Naive thymus-derived CD8-positive, alpha-beta T cell (primary cell): ENCODE data around the gene RDX. TPM values are rescaled to one million over a fixed set of nuclear protein-coding genes. Genes with fewer than 3 reads are reported as not detected.

Source experiments
- ATAC-seq, 2 donors: fragments of 150-1000 bp; cut with Tn5 transposase in 1 of 2; sonication (Bioruptor Pico), chemical (Tn5 transposase) in 1 of 2; 1 replicate in 1 of 2; 2 replicates in 1 of 2; pipeline ENCODE4 v1.10.0; 2021; ENCODE audit warnings: mild to moderate bottlenecking in 2 of 2, moderate library complexity in 2 of 2
- POLR2A ChIA-PET: fragments of 350-600 bp; sonication (Branson Sonifier 250); formaldehyde crosslinking; loops from one replicate; lab custom pipeline; 2021; ENCODE audit warnings: antibody characterized with exemption; lab: Charles Lee
- DNase-seq, 10 donors: peaks; one replicate each; pipeline versions ENCODE4 v3.0.0 to v3.0.0-alpha.2; 2020 to 2022
- H3K27ac Mint-ChIP-seq, 10 donors: one replicate each; pipeline ENCODE4 v1.8.0; 2020 to 2022; ENCODE audit warnings: mild to moderate bottlenecking in 10 of 10, mixed read lengths in 10 of 10, moderate library complexity in 4 of 10, inconsistent platforms in 1 of 10
- H3K27me3 Mint-ChIP-seq, 5 donors: one replicate each; pipeline ENCODE4 v1.8.0; 2021 to 2022; ENCODE audit warnings: mixed read lengths in 5 of 5
- H3K36me3 Mint-ChIP-seq, 3 donors: one replicate each; pipeline ENCODE4 v1.8.0; 2020 to 2022; ENCODE audit warnings: mixed read lengths in 3 of 3, mild to moderate bottlenecking in 2 of 3, inconsistent platforms in 1 of 3
- H3K4me1 Mint-ChIP-seq, 4 donors: one replicate each; pipeline ENCODE4 v1.8.0; 2021 to 2022; ENCODE audit warnings: mixed read lengths in 4 of 4
- H3K4me3 Mint-ChIP-seq, 10 donors: one replicate each; pipeline ENCODE4 v1.8.0; 2020 to 2022; ENCODE audit warnings: mild to moderate bottlenecking in 10 of 10, mixed read lengths in 10 of 10, moderate library complexity in 6 of 10, inconsistent platforms in 1 of 10
- H3K9me3 Mint-ChIP-seq, 9 donors: one replicate each; pipeline ENCODE4 v1.8.0; 2020 to 2022; ENCODE audit warnings: mixed read lengths in 9 of 9, mild to moderate bottlenecking in 3 of 9, inconsistent platforms in 1 of 9, moderate library complexity in 1 of 9
- polyA plus RNA-seq, 3 donors: library from polyadenylated mRNA; unstranded; fragments of 300-500 nt; fragmentation: Illumina TruSeq; gene quantifications; one replicate each; pipeline ENCODE4 v1.2.3, GENCODE V29; 2021
- total RNA-seq, 8 experiments: library from RNA in 2 of 8; stranded (reverse) in 2 of 8; gene quantifications; one replicate each; pipeline ENCODE4 v1.2.3 and lab custom pipeline; 2021 to 2026

The RDX gene
- total and polyA plus RNA-seq, 5 experiments from 2014 or later: 1.8 to 14.1 (median 10.8) TPM

DNA sequence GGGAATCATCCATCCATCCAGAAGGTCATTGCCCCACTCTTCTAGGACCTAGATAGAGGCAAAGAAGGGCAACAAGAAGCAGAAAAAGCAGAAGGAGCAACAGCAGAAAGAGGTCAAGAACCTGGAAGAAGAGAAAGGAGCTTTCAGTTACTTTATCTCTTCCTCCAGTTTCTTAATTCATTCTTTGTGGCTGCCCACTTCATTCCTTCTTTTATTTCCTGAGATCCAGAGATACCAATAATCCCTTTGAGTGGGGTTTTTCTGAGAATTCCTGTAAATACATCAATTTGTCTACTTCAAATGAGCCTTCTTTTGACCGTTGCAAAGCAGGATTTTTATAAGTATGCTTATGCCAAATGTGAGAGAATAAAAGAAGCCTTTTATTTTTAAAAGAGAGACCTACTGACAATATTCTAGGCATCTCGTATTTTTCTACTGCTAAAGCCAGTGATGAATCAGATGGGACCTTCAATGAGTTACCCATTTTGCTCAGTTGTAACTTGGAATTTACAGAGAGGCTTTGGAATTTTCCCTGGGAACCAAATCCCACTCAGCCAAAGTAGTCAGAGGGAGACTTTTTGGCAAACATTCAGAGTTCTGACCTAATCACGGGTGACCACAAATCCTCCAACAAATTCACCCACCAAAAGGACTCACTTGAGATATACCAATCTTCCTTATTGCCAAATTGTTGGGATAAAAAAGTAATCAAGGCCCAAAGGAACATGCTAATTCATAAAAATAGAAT is 148.3 kb downstream of the RDX start:
- Mint-ChIP-seq H3K4me3 (no peak overlapping the region), H3K4me1 (no peaks in the 10 kb centered on the region), H3K9me3 (no peaks in the 10 kb centered on the region), H3K27ac (no peak overlapping the region), H3K36me3 (no peaks in the 10 kb centered on the region), H3K27me3 (peaks cover 3 to 19% (median 5%) of the 10 kb centered on the region in 5 donors)
- no peak for ATAC-seq
- POLR2A ChIA-PET: no interaction called here
- no peak for DNase-seq

DNA sequence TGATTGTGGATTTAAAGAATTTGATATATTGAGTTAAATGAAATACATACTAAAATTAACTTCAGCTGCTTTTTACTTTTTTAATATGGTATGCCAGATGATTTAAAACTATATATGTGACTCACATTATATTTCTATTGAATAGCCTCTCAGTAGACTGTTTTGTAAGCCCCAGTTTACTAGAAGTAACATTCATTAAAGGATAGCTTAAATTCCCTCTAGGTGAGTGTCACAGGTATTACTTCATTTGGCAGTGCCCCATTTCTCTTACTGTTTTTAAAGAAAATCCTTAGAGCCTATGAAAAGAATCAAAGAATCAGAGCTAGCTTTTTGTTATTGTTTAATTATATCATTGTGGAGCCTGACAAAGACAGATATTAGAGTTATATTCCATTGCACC is 154.6 kb downstream of the RDX start:
- Mint-ChIP-seq H3K36me3 (no peaks in the 10 kb centered on the region), H3K9me3 (peaks cover 0 to 2% (median 0%) of the 10 kb centered on the region in 9 donors), H3K27me3 (peaks cover 3 to 16% (median 7%) of the 10 kb centered on the region in 5 donors), H3K4me3 (no peak overlapping the region), H3K4me1 (no peaks in the 10 kb centered on the region), H3K27ac (no peak overlapping the region)
- DNase-seq: no peak
- POLR2A ChIA-PET: no interaction called here
- ATAC-seq: no peak

DNA sequence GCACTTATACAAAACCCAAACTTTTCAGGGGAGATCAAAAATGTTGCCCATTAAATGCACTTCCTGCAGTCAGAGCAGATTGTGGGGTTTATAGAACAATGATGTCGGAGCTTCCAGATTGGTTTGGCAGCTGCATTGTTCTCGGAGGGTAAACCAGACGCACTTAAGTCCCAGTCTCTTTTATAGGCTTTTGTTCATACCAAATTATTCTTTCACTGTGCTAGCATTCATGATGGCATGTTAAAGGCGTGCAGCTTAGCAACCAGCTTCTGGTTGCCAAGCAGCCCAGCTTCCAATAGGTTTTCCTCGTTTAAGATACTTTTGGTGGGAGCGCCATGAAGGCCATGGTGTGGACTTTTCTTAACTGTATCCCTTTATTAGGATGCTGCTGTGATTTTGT is 162.3 kb downstream of the RDX start:
- H3K27ac Mint-ChIP-seq: no peak overlapping the region
- no peak overlapping the region for H3K4me3 Mint-ChIP-seq
- H3K4me1 Mint-ChIP-seq: no peaks in the 10 kb centered on the region
- no peaks in the 10 kb centered on the region for H3K36me3 Mint-ChIP-seq
- peaks cover 5 to 10% (median 7%) of the 10 kb centered on the region in 5 donors for H3K27me3 Mint-ChIP-seq
- no peaks in the 10 kb centered on the region for H3K9me3 Mint-ChIP-seq
- DNase-seq: no peak
- POLR2A ChIA-PET: no interaction called here
- no peak for ATAC-seq

DNA sequence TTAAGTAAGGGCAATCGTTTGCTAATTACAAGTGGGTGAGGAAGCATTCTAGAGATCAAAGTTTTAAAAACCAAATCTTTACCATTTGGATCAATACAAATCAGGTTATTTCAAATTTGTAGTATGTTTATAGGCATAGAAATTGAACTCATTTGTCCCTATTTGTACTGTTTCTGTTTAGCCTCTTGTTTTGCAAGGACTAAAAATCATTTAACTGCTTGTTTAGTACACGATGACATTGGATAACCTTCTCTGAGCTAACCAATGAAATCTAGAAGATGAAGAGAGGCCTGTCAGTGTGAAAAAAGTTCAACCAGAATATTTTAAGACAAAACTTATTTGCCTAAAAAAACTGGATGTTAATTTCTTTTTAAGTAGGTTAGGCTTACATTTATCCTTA is 163.3 kb downstream of the RDX start:
- DNase-seq: no peak
- peaks cover 5 to 11% (median 7%) of the 10 kb centered on the region in 5 donors for H3K27me3 Mint-ChIP-seq
- ATAC-seq: no peak
- H3K36me3 Mint-ChIP-seq: no peaks in the 10 kb centered on the region
- H3K4me3 Mint-ChIP-seq: no peak overlapping the region
- H3K4me1 Mint-ChIP-seq: no peaks in the 10 kb centered on the region
- no peaks in the 10 kb centered on the region for H3K9me3 Mint-ChIP-seq
- POLR2A ChIA-PET: no interaction called here
- H3K27ac Mint-ChIP-seq: no peak overlapping the region

DNA sequence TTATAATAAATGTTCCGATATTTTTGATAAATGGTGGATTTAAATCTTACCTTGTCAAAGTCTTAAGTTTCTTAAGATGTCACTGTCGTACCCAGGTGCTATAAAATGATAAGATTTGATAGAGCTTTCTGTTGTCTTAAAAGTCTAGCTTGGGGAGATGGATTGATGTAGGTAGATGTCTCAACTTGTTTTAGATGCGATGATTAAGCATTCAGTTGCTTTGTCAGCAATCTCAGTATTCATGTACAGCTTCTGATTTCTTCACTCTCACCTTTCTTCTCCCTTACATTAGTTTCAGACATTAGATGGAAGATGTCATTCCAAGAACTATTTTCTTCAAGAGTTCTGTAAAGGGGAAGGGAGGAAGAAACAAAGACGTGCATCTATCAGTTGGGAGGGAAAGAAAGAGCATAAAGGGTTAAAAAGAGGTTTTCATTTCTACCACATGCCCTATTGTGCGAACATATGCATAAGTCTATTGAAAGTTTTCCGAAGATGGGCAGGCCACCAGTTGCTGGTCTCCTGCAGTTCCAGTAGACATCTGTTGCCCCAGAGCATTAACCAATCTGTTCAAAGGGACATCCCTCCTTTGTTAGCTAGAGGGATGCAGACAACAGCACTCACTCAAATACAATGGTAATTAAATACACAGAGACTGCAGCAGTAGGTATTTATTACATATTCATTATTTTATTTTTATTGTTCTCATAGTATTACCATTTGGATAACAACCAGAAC is 164.9 kb downstream of the RDX start:
- Mint-ChIP-seq H3K9me3 (no peaks in the 10 kb centered on the region), H3K36me3 (no peaks in the 10 kb centered on the region), H3K27me3 (peaks cover 5 to 11% (median 6%) of the 10 kb centered on the region in 5 donors), H3K4me3 (no peak overlapping the region), H3K4me1 (no peaks in the 10 kb centered on the region), H3K27ac (no peak overlapping the region)
- DNase-seq (no peak), ATAC-seq (no peak)
- POLR2A ChIA-PET: no interaction called here

DNA sequence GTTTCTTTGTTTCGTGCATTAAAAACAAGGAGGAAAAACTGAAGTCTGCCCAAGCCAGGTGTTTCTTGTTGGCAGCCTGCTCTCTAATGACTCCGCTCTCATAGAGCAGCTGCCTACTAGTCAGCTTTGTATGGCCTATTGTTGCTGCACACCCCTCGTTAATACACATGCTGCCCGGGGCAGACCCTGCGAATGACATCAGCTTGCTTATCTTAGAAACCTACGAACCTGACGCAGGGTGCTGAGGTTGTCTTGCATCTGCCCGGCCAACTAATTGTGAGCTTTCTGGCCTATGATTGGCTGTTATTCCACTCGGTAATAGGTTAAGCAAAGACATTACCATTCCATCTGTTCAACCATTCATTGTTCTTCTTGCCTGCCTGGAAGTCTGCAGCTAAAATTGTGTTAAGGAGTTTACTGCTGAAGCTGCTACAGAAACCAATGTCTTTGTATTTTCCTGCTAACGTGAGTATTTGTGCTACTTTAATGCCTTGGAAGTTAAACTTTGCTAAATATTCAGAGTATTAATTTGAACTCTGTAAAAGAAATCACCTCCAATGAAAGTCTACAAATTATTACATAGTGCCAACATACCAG is 165.7 kb downstream of the RDX start:
- no peak for DNase-seq
- no peak overlapping the region for H3K4me3 Mint-ChIP-seq
- POLR2A ChIA-PET: no interaction called here
- no peak for ATAC-seq
- H3K4me1 Mint-ChIP-seq: no peaks in the 10 kb centered on the region
- no peaks in the 10 kb centered on the region for H3K36me3 Mint-ChIP-seq
- H3K27ac Mint-ChIP-seq: no peak overlapping the region
- H3K9me3 Mint-ChIP-seq: no peaks in the 10 kb centered on the region
- H3K27me3 Mint-ChIP-seq: peaks cover 5 to 11% (median 6%) of the 10 kb centered on the region in 5 donors

DNA sequence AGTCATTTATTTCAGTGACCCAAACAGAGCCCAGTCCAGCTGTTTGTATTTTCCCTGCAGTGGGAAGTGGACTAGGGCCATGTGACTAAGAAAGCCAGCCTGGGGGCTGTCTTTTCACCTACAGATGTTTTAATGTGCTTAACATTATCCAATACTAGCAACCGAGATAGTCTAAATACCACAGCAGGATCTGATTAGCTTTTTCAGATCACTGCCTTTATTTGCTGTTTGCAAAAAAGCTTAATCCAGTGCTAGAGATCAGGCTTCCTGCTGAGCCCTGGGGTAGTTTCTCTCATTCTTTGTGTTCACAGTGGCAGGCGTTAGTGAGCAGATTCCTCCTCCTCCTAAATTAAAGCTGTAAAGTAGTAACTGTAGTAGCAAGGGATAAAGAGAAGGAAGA is 168.3 kb downstream of the RDX start:
- no peak for ATAC-seq
- Mint-ChIP-seq H3K27me3 (peaks cover 5 to 10% (median 7%) of the 10 kb centered on the region in 5 donors), H3K4me1 (no peaks in the 10 kb centered on the region), H3K36me3 (no peaks in the 10 kb centered on the region), H3K9me3 (no peaks in the 10 kb centered on the region), H3K27ac (no peak overlapping the region), H3K4me3 (no peak overlapping the region)
- POLR2A ChIA-PET: no interaction called here
- no peak for DNase-seq

DNA sequence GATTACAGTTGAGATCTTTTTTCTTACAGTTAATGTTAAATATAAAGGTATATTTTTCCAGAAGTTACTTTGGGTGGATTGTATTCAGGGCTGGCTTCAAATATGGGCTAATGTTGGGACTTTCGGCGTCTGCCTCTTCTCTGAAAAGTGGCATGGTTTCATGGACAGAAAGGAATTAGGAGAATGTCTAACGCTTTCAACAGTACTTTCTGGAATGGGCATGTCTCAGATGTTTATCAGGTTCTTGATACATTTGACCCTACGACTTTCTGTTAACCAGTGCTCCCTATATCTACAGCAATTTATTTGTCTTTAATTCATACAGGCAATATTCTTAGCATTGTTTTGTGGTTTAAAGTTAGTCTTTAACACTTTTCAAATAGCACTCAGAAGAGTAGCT is 169.5 kb downstream of the RDX start:
- Mint-ChIP-seq H3K4me1 (no peaks in the 10 kb centered on the region), H3K9me3 (no peaks in the 10 kb centered on the region), H3K27ac (no peak overlapping the region), H3K4me3 (no peak overlapping the region), H3K36me3 (no peaks in the 10 kb centered on the region), H3K27me3 (peaks cover 5 to 9% (median 7%) of the 10 kb centered on the region in 5 donors)
- POLR2A ChIA-PET: no interaction called here
- no peak for ATAC-seq
- DNase-seq: no peak

DNA sequence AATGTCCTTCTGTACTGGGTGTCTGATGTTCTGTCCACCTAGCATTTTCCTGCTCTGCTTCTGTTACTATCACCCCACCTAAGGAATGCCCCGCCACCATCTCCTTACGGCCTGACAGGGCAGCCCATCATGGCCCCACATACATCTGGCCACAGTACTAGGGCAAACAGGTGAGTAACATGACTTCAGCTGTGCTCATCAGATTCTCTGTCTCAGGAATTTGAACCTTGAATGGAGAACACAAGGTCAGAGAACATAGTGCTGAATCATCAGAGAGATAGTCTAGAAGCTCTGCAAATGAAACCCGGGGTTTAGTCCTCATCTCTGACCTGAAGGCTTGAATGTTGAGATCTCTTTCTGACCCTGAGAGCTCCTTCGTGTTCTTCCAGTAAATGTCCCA is 170.8 kb downstream of the RDX start:
- POLR2A ChIA-PET: no interaction called here
- Mint-ChIP-seq H3K27ac (no peak overlapping the region), H3K27me3 (peaks cover 0 to 4% (median 2%) of the 10 kb centered on the region in 5 donors), H3K4me3 (no peak overlapping the region), H3K36me3 (no peaks in the 10 kb centered on the region), H3K9me3 (no peaks in the 10 kb centered on the region), H3K4me1 (no peaks in the 10 kb centered on the region)
- ATAC-seq (no peak), DNase-seq (no peak)

Other genes with a start within 250 kb of the RDX start
- gene ZC3H12C, start 203.2 kb downstream of the RDX start, total RNA-seq: under 1 TPM; 0.03 to 0.08 TPM
- gene ZC3H12C, start 203.2 kb downstream of the RDX start, polyA plus RNA-seq: not detected
- gene FDX1, start 133.3 kb upstream of the RDX start, total RNA-seq: 10 to 100 TPM; 11.0 to 12.4 TPM
- 10 to 100 TPM; 15.8 to 18.2 (median 17.1) TPM for gene FDX1, start 133.3 kb upstream of the RDX start, polyA plus RNA-seq